HG03097 (cell line): ENCODE data around the gene FADS3.

Experiments used
- ATAC-seq: cut with Tn5 transposase; IDR thresholded peaks from one replicate; pipeline ENCODE4 v1.9.1; 2021; ENCODE audit not compliant: unreplicated experiment, low FRiP score

FADS3 gene

DNA sequence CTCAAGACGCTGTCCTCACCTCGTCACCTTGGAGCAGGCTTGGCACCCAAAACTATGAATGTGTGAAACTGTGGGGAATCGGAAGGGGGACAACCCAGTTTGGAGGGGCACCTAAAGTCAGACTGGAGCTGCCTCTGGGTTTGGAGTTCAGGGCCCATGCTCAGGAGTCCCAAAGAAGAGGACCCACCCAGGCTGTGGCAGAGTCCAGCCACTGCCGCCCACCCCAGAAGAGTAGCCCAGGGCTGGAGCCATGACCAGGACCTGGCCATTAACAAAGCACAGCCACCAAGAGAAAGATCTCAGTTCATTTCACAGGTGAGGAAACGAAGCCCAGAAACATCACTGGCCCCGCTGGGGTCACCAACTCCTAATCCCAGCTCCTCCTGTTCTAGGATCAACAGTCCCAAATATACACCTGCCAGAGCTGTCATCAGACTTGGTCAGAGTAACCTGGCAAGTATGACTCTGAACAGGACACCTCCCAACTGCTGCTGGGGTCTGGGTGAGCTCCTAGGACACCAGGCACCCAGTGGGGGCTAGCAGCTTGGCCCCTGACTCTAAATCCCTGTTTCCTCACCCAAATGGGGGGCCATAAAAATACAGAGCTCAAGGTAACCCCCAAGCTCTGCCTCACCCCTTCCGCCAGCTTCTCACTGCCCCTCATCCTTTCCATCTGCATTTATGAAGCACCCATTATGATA, 23.3 kb upstream of the FADS3 start:
- ATAC-seq: no peak

DNA sequence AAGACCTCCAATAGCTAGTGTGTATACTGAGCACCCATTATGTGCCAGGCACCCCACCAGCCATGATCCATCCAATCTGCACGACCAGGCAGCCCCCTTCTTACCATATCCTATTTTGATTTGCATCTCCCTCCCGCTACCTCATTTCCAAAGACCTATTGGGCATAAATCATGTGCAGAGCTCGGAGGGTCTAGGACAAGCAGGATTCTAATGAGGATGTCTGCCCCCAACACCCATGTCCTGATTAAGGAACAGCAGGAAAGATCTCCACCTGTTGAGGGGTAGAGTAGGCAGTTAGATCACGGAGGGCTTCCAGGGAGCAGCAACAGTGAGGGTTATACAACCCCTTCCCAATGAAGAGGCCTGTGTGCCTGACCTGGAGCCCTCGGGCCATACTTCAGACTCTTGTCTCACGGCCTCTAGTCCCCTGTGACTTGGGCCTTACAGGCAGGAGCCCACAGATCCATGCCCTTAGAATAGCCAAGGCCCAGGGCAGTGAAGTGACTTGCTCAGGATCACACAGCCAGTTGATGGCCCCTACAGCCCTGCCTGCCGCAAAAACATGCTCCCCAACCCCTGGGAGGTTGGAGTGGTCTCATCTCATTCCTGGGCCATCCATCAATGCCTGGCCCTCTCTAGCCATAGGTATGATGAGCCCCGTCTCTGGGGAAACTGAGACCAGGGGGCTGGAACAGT, 22.5 kb upstream of the FADS3 start:
- no peak for ATAC-seq

DNA sequence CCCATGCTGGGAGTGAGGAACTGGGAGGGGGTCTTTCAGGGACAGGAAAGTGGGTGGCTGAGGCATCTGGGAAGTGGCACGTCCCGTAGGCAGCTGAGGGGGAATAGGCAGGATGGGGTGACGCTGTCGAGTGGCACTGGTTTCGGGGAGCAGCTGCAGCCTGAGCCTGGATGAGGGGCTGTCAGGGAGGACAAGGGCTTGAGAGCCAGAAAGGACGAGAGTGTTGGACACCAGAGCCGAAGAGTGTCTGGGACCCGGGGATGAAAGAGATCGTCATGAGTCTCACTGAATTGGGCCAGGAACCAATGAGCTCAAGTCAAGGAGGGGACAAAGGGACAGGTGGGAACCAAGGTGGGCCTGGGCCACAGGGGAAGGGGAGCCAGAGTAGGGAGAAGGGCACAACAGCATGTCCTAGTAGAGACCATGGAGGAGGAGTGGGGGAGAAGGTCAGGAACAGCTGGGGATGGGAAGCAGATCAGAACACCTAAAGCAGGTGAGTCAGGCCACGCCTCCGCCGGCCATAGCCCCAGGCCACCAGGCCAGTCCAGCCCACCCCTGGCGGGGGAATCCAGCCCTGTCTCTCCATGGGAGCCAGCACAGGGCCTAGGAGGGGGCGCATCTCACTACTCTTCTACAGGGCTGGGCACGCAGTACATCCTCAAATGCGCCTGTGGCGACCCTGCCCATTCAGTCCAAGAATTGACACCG, 21.8 kb upstream of the FADS3 start:
- ATAC-seq: no peak

DNA sequence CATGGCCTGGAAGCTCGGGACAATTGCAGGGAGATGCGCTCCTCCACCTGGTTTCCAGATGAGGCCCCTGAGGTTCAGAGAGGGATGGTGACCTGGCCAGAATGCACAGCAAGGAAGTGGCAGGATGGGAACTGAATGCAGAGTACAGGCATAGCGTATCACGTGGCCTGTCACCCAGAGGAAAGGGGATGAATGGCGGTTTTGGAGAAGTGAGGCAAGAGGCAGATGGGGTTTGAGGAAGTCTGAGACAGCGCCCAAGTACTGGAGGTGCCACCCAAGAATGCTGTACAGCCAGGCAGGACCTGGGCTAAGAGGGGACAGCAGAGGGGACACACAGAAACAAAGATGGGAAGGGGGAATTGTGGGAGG, 21.2 kb upstream of the FADS3 start:
- no peak for ATAC-seq

DNA sequence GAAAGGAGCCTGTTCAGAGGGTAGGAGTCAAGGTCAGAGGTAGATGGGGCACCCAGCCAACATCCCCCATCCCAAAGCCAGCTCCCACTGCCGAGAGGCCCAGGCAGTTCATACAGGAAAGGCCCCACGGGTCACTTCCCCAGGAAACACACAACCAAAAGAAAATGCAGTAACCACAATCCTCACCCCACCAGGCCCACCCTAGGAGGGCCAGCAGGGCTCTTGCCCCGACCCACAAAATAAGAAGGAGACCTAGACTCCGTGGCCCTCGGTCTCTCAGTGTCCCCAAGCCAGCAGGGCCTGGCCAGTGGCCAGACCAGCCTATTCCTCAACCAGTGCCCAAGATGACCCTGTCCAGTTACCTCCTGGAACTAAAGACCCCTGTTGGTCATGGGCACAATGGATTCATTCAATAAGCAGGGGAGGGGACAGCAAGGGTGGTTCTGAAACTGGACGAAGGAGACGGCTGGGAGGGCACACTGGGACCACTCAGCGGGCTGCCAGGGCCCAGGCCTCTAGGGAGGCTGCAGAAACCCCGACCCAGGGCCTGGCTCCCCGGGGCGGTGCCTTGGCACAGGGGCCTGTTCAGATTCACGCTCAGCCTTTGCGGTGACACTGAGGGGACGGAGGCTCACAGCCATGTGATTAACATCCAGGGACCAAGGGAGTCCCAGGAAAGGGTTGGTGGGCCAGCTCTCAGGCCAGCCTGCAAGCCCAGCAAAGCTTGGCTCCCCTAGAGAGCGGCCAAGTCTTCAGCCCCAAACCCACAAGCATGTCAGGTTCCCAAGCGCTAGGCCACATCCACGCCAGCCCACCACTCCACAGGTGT, 20.6 kb upstream of the FADS3 start:
- no peak for ATAC-seq

DNA sequence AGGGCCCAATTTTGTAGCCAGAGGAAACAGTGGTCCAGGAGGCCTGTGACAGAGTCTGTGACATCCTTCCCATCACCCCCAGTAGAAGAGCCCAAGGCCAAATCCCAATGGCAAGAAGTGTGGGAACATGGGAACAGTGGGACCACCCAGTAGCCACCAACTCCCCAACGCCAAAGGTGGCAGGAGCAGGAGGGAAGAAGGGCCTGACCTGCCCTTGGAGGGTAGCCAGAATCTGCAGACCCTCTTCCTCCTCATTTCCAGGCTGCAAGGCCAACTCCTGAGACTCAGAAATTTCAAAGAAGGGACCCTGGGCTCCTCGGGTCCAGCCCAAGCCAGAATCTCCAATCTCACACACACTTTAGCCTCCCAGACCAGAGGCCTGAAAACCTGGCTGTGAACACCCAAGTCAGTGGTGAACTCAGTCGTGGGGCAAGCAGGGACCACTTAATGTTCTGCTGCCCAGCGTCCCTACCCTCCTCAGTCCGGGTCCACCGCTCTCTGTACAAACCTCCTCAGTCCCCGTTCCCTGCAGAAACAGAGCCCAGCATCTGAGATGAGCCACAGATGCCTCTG, 19.9 kb upstream of the FADS3 start:
- ATAC-seq: no peak

DNA sequence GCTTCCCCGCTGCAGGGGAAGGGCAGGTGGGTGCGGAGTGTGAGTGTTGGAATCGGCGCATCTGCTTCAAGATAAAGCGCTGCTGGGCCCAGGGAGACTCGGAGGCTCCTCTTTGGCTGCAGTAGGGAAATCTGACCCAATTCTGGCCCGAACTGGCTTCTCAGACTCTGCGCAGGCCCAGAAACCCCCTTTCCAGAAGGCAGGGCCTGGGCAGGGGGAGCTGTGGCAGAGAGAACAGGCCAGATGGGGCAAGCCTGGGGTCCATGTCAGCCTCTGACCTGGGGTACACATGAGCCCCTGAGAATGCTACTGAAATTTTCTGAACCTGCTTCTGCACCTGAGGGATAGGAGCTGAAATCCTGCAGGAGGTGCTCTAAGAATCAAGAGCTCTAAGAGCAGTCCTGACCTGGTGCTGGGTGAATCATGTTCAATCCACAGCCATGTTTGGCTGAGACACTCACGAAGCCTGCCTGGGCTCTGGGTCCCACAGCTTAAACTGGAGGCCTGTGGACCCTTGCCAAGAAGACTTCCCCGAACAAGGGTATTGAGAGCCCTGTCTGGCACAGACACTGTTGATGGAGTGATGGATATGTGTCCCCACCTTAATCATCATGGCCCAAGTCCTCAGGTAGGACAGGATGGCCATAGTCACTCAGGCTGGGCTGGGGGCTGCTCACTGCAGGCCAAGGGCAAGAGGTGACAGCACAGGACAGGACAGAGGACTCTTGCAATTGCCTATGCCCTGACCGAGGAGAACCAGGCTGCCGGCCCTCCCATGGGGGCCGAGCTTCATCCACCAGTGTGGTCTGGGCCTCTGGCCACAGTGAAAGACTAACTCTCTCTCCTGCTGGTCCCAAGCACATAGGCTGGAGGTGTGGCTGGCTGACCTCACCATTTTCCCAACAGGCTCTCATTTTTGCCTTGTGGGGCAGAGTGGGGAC, 19.1 kb upstream of the FADS3 start:
- no peak for ATAC-seq

DNA sequence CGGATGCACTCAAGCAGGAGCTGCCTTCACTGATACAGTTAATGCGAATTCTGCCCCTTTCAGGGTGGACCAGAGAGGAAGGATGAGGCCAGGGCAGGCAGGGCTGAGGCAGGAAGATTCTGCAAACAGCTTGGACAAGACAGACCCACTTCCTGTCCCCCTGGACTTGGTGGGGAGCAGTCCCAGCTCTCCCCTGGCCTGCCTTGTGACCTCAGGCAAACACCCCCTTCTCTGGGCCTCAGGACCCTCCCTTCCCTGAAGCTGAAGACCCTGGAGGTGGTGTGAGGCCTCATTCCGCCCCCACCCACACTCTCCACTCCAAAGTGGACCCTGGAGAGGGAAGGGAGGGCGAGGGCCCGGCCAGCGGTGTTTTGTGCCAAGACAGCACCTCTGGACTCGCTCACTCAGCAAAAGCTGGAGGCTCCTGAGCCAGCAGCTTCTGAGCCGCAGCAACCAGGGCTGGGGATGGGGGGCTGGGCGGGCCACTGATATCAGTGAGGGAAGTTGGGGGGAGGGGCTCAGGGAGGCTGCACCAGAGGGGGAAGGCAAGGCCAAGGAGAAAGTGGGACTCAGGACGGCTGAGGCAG, 17.5 kb upstream of the FADS3 start:
- ATAC-seq: no peak

DNA sequence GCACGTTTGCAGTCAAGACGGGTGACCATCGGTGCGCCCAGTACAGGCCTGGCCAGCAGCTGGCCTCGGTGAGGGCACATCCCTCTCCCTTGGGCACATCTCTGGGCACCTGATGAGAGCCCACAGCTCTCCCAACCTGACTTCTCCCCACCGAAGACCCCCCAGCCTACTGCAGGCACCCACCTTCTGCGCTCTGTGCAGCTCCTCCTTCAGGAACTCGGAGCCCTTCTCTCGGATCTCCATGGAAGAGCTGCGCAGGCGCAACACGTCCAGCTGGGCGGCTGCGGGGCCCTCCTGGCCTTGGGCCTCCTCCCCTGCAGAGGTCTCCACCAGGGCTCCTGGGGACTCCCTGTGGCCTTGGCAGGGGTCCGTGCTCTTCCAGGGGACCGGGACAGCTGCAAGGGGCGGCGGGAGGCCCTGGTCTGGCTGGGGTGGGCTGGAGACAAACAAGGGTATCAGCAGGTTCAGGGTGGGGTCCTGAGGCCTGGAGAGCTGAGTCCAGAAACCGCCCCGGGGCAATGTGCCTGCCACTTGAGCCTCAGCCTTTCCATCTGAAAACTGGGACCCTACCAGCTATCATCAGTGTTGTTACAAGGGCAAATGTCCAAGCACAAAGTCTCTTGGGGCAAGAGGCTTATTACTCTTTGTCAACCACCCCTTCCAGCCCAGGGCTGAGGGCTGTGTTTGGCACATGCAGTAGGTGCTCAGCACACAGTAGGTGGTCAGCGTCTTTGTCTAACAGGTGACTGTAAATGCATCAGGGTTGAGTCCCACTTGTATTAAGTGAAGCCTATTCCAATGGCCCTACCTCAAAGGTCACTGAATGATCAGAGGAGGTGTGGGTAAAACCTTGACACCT, 16.8 kb upstream of the FADS3 start:
- ATAC-seq: no peak

DNA sequence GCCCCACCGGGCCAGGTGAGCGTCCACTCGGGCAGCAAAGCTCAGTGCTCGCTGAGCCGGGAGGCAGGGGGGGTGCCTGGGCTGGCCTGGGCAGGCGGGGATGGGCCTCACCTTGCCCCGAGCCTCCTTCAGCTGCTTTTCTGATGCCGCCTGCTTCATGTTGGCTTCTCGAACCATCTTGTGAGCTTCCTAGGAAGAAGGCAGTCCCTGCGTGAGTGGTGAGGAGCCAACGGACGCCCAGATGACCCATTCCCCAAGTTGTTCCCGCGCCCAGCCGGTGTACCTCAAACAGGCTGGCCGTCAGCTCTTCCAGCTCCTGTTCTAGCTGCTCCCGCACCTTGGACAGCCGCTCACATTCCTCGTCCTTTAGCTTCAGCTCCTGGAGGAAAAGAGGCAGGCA, 15.9 kb upstream of the FADS3 start:
- ATAC-seq: no peak

DNA sequence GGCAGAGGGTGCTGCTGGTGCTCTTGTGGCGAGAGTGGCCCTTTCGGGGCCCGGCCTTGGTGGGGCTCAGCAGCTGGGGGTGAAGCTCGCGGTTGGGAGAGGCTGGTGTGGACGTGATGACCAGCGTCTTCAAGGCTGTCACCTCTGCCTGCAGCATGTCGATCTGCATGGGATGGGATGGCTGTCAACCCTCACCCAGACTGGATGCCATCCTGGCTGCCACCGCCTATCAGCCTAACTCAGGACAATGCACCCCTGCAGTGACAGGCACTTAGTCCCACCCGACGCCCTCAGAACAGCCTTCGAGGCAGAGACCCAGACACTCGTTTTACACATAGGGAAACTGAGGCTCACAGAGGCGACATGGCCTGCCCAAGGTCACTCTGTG, 15.2 kb upstream of the FADS3 start:
- ATAC-seq: no peak

DNA sequence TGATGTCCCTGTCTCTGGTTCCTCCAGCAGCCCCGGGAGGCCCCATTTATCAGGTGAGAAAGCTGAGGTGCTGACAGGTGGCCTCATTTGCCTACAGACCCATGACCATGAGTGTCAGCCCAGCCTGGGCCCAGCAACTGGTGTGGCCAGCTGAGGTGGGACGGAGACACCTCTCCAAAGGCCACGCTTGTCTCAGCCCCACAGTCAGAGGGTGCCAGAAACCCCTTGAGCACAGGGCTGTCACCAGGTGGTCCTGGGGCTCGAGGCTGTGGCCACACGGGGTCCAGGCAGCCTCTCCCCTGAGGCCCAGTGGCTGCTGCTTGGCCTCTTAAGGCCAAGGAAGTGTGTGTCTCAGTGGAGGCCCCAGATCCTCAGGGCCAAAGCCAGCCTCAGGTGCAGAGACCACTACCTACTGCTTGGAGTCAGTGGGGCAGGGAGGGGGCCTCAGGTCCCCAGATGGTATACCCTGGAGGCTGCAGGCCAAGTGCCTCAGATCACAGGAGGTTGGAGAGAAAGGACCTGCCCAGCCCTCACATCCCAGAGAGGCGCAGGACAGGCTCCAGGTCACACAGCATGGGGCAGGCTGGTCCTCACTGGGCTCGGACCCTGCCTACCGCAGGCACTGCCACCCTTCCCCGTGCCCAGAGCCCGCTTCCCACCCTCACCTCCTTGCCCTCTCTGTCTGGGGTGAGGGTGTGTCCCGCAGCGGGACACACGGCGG, 14.6 kb upstream of the FADS3 start:
- ATAC-seq: no peak

DNA sequence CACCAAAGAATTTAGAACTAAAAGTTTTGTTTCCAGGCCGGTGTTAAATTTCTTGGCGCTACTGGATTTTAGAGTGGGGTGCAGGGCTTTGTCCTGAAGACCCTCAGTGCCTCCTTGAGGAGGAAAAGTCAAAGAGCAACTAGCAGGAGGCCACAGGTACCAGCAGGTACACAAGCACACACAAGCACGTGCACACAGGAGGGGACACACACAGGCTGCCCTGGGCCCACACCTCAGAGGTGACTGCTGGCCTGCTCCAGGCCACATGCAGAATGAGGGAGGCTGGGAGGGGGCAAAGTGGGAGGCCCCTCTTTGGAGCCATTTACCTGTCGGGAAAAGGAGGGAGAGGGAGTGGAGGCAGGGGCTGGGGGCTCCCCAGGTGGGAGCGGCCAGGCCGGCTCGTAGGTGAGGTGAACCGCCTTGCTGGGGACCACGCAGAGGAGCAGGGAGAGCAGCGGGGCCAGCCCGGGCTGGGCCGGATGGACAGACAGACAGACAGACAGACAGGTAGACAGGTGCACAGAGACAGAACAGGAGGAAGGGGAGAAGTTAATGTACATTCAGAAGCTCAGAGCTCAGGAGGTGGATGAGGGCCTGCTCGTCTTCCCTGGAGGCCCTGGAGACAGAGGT, 13.8 kb upstream of the FADS3 start:
- ATAC-seq: no peak

DNA sequence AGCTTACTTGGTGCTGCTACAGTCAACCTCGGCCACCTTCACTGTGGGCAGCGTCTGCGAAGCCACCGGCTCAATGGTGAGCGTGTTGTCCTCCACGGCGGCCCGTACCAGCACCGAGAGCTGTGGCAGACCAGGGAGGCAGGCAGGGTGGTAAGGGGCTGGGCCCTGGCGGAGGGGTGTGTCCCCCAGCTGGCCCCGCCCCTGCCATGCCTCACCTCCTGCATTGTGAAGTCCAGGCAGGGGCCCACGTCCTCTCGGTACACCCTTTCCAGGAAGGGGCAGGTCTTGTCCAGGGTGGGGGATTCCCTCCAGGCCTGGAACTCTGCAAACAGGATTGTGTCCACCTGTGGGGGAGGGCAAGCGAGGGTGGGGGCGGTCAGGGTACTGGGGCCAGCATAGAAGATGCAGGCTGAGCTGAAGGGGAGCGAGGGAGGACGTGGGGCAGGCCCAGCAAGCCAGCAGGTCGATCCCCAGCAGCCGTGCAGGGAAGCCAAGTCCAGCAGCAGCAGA, 13.2 kb upstream of the FADS3 start:
- ATAC-seq: no peak

DNA sequence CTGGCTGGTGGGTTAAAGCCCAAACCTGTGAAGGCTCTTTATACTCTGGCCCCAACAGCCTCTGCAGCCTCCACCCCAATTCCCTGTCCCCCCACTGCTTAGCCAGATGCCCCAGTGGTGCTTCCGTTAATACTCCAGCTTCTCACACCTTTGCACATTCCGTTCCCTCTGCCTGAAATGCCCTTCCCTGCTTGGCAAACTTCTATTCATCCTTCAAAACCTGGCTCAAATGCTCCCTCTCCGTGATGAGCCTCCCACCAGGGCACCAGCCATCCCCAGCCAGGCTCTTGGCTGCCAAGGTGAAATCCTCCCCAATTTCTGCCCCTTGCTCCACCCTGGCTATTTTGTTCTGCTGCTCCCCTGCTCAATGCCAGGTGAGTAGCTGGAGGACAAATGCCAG, 12.5 kb upstream of the FADS3 start:
- no peak for ATAC-seq

DNA sequence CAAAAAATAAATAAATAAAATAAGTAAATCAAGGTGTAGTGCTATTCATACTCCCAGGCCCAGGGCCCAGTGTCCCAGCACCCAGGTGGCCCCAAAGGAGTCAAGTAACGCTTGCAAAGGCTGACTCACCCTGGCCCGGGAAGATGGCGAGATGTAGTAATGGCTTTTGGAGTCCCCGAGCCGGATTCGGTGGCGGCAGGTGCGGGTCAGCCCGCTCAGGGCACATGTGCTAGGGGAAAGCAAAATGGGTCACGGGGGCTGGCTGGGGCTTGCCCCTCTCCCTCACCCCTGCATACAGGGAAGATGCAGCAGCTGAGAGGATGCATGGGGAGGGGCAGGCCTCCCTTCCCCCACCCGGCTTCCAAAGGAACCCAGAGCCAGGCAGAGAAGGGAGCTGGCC, 11.0 kb upstream of the FADS3 start:
- no peak for ATAC-seq

DNA sequence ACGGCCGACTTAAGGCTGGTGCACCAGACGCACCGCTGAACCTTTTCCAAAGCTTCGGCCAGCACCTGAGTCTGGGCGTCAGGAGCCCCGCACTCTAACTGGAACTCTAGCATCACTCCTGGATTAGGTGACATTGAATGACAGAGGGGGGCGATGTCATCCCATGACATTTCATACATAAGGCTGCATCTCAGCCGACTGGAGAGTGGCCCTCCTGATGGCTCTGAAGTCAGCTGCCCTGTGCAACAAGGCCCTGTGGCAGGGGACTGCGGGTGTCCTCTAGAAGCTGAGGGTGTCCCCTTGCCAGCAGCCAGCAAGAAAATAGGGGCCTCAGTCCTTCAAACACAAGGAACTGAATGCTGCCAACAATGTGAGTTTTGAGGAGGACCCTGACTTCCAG, 10.1 kb upstream of the FADS3 start:
- ATAC-seq: no peak
